ENCODE results near the gene CAB39.

DNA sequence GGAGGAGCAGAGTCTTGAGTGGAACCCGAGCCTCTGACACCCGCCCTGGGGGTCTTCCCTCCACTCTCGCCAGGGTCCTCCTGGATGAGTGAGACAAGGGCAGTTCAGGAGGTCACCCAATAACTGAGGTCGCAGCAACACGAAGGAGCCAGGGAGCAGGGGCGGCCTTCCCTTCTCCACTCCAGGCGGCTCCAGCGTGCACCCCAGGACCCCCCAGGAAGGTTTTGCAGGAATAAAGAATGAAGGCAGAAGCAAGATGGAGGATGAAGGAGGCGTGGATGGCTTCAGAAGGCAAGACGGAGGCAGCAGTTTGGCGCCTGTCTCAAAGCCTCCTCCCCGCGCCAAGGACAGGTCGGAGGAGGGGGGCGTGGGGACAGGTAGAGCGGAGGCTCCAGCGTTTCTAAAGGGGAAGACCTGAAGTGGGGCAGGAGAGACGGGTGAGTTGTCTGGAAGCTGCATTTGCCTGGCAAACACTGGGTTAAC is 151.5 kb downstream of the CAB39 start:
- TF ChIP-seq LEF1 (IDR thresholded peaks at IDR 0.05; ENCODE audit: borderline replicate concordance) (no peak), FOXK2 (IDR thresholded peaks at IDR 0.05) (no peak), ELF4 (IDR thresholded peaks at IDR 0.05) (no peak), SP1 (IDR thresholded peaks at IDR 0.05) (no peak), CTBP1 (IDR thresholded peaks at IDR 0.05; ENCODE audit: borderline replicate concordance) (no peak), BHLHE40 (IDR thresholded peaks at IDR 0.05; ENCODE audit: borderline replicate concordance) (no peak)
- TF ChIP-seq, protein P1, sequence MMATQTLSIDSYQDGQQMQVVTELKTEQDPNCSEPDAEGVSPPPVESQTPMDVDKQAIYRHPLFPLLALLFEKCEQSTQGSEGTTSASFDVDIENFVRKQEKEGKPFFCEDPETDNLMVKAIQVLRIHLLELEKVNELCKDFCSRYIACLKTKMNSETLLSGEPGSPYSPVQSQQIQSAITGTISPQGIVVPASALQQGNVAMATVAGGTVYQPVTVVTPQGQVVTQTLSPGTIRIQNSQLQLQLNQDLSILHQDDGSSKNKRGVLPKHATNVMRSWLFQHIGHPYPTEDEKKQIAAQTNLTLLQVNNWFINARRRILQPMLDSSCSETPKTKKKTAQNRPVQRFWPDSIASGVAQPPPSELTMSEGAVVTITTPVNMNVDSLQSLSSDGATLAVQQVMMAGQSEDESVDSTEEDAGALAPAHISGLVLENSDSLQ (IDR thresholded peaks at IDR 0.05): no peak
